H1 (cell line): Measurements from ENCODE around the gene COX5A. TPM values are rescaled to one million over a fixed set of nuclear protein-coding genes. Genes with fewer than 3 reads are reported as not detected.

Source experiments
- BACH1 ChIP-seq: IDR thresholded peaks from 2 replicates; pipeline ENCODE4 v1.6.1; 2012; ENCODE audit warnings: low read length, improper control_type of control experiment
- CHD1 ChIP-seq: IDR thresholded peaks from 2 replicates; pipeline ENCODE4 v1.6.1; 2012; ENCODE audit warnings: low read depth, low read length, improper control_type of control experiment
- CTBP2 ChIP-seq: IDR thresholded peaks from 2 replicates; pipeline ENCODE4 v1.7.0; 2011; ENCODE audit warnings: borderline replicate concordance, mild to moderate bottlenecking, moderate library complexity, mixed read lengths, low read length; ENCODE audit not compliant: insufficient read depth, insufficient read length
- EGR1 ChIP-seq: IDR thresholded peaks from 2 replicates; pipeline ENCODE4 v1.6.1; 2011; ENCODE audit warnings: low read depth, low read length, borderline replicate concordance
- EP300 ChIP-seq, 2 experiments: IDR thresholded peaks; 1 replicate in 1 of 2; 2 replicates in 1 of 2; pipeline ENCODE4 v1.6.1; 2011 to 2012; ENCODE audit warnings: low read depth in 2 of 2, low read length in 2 of 2, mild to moderate bottlenecking in 2 of 2, borderline replicate concordance in 1 of 2, inconsistent platforms in 1 of 2, moderate library complexity in 1 of 2
- EZH2 ChIP-seq: fragments of 200-600 bp; sonication (generic); IDR thresholded peaks from 2 replicates; pipeline ENCODE4 v1.7.1; 2012; ENCODE audit warnings: low read depth, mild to moderate bottlenecking, moderate library complexity, low read length, inconsistent platforms; ENCODE audit not compliant: severe bottlenecking
- FOSL1 ChIP-seq: IDR thresholded peaks from 2 replicates; pipeline ENCODE4 v1.6.1; 2011; ENCODE audit warnings: mild to moderate bottlenecking, low read depth, low read length, moderate library complexity; ENCODE audit not compliant: insufficient read depth
- GABPA ChIP-seq: IDR thresholded peaks from 2 replicates; pipeline ENCODE4 v1.6.1; 2011; ENCODE audit warnings: mild to moderate bottlenecking, low read length, moderate library complexity, borderline replicate concordance; ENCODE audit not compliant: insufficient read depth
- GTF2F1 ChIP-seq: IDR thresholded peaks from 2 replicates; pipeline ENCODE4 v1.6.1; 2012; ENCODE audit warnings: low read depth, low read length, improper control_type of control experiment, borderline replicate concordance
- HDAC6 ChIP-seq: IDR thresholded peaks from one replicate; pipeline ENCODE4 v1.7.1; 2012; ENCODE audit warnings: low read depth, mild to moderate bottlenecking, inconsistent platforms, low read length, moderate library complexity
- JUN ChIP-seq: IDR thresholded peaks from 2 replicates; pipeline ENCODE4 v1.6.1; 2011; ENCODE audit warnings: low read depth, mild to moderate bottlenecking, improper control_type of control experiment, low read length
- KDM1A ChIP-seq: fragments of 200-600, 300-600 bp; sonication (generic); IDR thresholded peaks from 2 replicates; pipeline ENCODE4 v1.7.1; 2016; ENCODE audit warnings: mild to moderate bottlenecking, low read length, borderline replicate concordance
- KDM4A ChIP-seq: IDR thresholded peaks from one replicate; pipeline ENCODE4 v1.7.1; 2012; ENCODE audit warnings: low read depth, mild to moderate bottlenecking, moderate library complexity, low read length, inconsistent platforms; ENCODE audit not compliant: severe bottlenecking
- NRF1 ChIP-seq: IDR thresholded peaks from 2 replicates; pipeline ENCODE4 v1.6.1; 2011; ENCODE audit warnings: mild to moderate bottlenecking, low read depth, low read length, improper control_type of control experiment
- POLR2AphosphoS5 ChIP-seq: IDR thresholded peaks from 2 replicates; pipeline ENCODE4 v1.6.1; 2011; ENCODE audit warnings: low read depth, low read length
- RXRA ChIP-seq: IDR thresholded peaks from 2 replicates; pipeline ENCODE4 v1.6.1; 2011; ENCODE audit warnings: low read depth, mild to moderate bottlenecking, low read length, moderate library complexity; ENCODE audit not compliant: insufficient read depth
- SIX5 ChIP-seq: IDR thresholded peaks from 2 replicates; pipeline ENCODE4 v1.6.1; 2011; ENCODE audit warnings: mild to moderate bottlenecking, low read depth, low read length
- SRF ChIP-seq: IDR thresholded peaks from 2 replicates; pipeline ENCODE4 v1.6.1; 2011; ENCODE audit warnings: mild to moderate bottlenecking, low read depth, low read length, moderate library complexity
- SUZ12 ChIP-seq: fragments of 200-600 bp; sonication (generic); IDR thresholded peaks from 2 replicates; pipeline ENCODE4 v1.6.1; 2012; ENCODE audit warnings: mild to moderate bottlenecking, inconsistent platforms, low read length, moderate library complexity, mixed read lengths
- TBP ChIP-seq: IDR thresholded peaks from 2 replicates; pipeline ENCODE4 v1.6.1; 2011; ENCODE audit warnings: low read depth, low read length, improper control_type of control experiment
- TCF12 ChIP-seq: IDR thresholded peaks from 2 replicates; pipeline ENCODE4 v1.6.1; 2011; ENCODE audit warnings: low read depth, mild to moderate bottlenecking, low read length
- YY1 ChIP-seq: IDR thresholded peaks from 2 replicates; pipeline ENCODE4 v1.6.1; 2011; ENCODE audit warnings: low read depth, mild to moderate bottlenecking, low read length
- polyA plus RNA-seq, 7 experiments: library from polyadenylated mRNA; depleted of rRNA in 3 of 7; stranded (reverse) in 5 of 7; unstranded in 2 of 7; fragments of >200 nt in 5 of 7; fragments of 200-250 nt in 2 of 7; gene quantifications; 1 replicate in 5 of 7; 2 replicates in 1 of 7; 4 replicates in 1 of 7; pipeline versions ENCODE4 v1.2.1 to v1.2.3, GENCODE V29; 2011 to 2013; ENCODE audit warnings: missing spikeins in 2 of 7, mixed read lengths in 2 of 7
- total RNA-seq: library from RNA; stranded (reverse); fragmentation: NEBNext Ultra II Directional; extraction: Animal tissue kit (Norgen Biotek cat#: 25700); gene quantifications from 2 replicates; pipeline ENCODE4 v1.2.1, GENCODE V29; 2021
- TF ChIP-seq, protein P1 (sequence below): IDR thresholded peaks from 2 replicates; pipeline ENCODE4 v1.6.1; 2011; ENCODE audit warnings: low read depth, mild to moderate bottlenecking, low read length; ENCODE audit not compliant: insufficient read depth
- TF ChIP-seq, protein P2 (sequence below): IDR thresholded peaks from 2 replicates; pipeline ENCODE4 v1.6.1; 2012; ENCODE audit warnings: inconsistent platforms

Gene COX5A
- total and polyA plus RNA-seq, 2 of the 8 experiments (the other 6 are each of a cell fraction or from before 2014, with no cell fraction given): 270 to 367 TPM

DNA sequence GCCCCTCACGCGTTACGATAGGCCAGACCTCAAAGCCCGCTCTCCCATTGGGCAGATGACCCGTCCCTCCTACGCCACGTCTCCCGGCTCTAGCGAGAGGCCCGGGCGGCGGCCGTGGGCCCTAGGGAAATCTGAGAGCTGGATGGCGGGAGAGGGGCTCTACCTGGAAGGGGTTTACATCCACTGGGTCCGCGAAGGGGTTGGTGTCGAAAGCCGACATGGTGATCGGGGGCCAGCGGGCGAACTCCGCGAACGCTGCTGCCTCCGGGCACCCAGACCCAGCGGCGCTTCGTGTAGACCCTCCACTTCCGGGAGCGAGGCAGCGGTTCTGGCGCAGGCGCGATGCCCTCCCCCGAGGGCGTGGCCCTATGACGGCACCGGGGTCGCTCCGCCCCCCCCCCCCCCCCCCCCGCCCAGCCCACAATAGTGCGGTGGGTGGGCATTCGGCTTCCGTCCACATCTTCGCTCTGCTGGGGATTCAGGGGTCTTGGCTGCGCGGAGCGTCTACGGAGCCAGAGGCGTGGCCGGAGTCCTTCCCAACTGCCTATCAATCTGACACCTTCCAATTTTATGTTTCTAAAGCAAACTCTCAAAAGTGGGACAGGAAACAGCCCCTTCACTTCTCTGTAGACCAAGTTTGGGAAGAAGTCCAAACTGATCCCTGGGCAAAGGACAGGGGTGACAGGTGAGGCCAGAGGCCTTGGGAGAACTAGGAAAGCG is 64.7 kb downstream of the COX5A start, which contains the start of gene SCAMP2 (continued):
- TF ChIP-seq, protein P1, sequence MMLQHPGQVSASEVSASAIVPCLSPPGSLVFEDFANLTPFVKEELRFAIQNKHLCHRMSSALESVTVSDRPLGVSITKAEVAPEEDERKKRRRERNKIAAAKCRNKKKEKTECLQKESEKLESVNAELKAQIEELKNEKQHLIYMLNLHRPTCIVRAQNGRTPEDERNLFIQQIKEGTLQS: no peak
- TF ChIP-seq KDM4A (peak; percentile 93), EZH2 (no peak), TCF12 (no peak), CHD1 (no peak), SRF (no peak), RXRA (no peak), CTBP2 (no peak), TBP (peak; percentile 49; the same call in 1 of the 2 replicates), POLR2AphosphoS5 (peak; percentile 86), HDAC6 (no peak), GABPA (no peak), YY1 (no peak), FOSL1 (peak; percentile 80; the same call in 1 of the 2 replicates), GTF2F1 (no peak), EGR1 (no peak), KDM1A (no peak), SIX5 (no peak), NRF1 (peak; percentile 59), JUN (no peak), BACH1 (no peak), EP300 (IDR thresholded peaks at IDR 0.05; ENCODE audit: borderline replicate concordance in 1 of 2, low read depth in 2 of 2, low read length in 2 of 2) (no peak), SUZ12 (no peak)
- TF ChIP-seq, protein P2, sequence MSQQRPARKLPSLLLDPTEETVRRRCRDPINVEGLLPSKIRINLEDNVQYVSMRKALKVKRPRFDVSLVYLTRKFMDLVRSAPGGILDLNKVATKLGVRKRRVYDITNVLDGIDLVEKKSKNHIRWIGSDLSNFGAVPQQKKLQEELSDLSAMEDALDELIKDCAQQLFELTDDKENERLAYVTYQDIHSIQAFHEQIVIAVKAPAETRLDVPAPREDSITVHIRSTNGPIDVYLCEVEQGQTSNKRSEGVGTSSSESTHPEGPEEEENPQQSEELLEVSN: no peak
